ENCODE measurements around the gene FSCN2. TPM values are rescaled to one million over a fixed set of nuclear protein-coding genes. Genes with fewer than 3 reads are reported as not detected.

The FSCN2 gene
- total and polyA plus RNA-seq, 12 donors: 0.14 to 1.3 (median 0.45) TPM; not detected in 2

GRCh38 chr17:81535007-81535328 lies 6.8 kb downstream of the FSCN2 start:
- no peaks in the 10 kb centered on the region for H3K9me3 ChIP-seq
- no peak for TF ChIP-seq CTCF (IDR thresholded peaks at IDR 0.05)
- H3K4me3 ChIP-seq: no peak overlapping the region
- H3K27ac ChIP-seq: no peak overlapping the region
- intact Hi-C loops (cut with DNase I): loop anchor here in 3 of 10 donors (5.0 to 10.0 kb wide), 2 partner anchors 283 to 390 kb away; no protein-coding TSS in a partner anchor
- DNase-seq (no peak), ATAC-seq (no peak)
- 78 to 88% methylated on average over 5 of the region's 5 CpGs for WGBS, 2 donors
- peaks cover 3 to 18% (median 16%) of the 10 kb centered on the region in 9 donors for H3K4me1 ChIP-seq
- peaks cover 16 to 44% (median 40%) of the 10 kb centered on the region in 7 donors for H3K27me3 ChIP-seq
- H3K36me3 ChIP-seq: peaks cover 0 to 15% (median 3%) of the 10 kb centered on the region in 9 donors

GRCh38 chr17:81535480-81536298 lies 7.5 kb downstream of the FSCN2 start:
- no peak for ATAC-seq
- H3K27ac ChIP-seq: no peak overlapping the region
- H3K9me3 ChIP-seq: no peaks in the 10 kb centered on the region
- intact Hi-C loops (cut with DNase I): loop anchor here in 4 of 10 donors (2.0 to 10.0 kb wide), 3 partner anchors 283 to 391 kb away; no protein-coding TSS in a partner anchor
- WGBS, 2 donors: 41 to 56% methylated on average over 13 of the region's 13 CpGs
- peaks cover 0 to 22% (median 10%) of the 10 kb centered on the region in 9 donors for H3K36me3 ChIP-seq
- no peak for TF ChIP-seq CTCF (IDR thresholded peaks at IDR 0.05)
- peaks cover 16 to 44% (median 40%) of the 10 kb centered on the region in 7 donors for H3K27me3 ChIP-seq
- DNase-seq: no peak
- H3K4me1 ChIP-seq: peaks cover 3 to 18% (median 16%) of the 10 kb centered on the region in 9 donors
- no peak overlapping the region for H3K4me3 ChIP-seq

GRCh38 chr17:81536299-81537290 lies 8.4 kb downstream of the FSCN2 start:
- intact Hi-C loops (cut with DNase I): loop anchor here in 6 of 10 donors (1.0 to 10.0 kb wide), 4 partner anchors 283 to 392 kb away; no protein-coding TSS in a partner anchor
- Histone ChIP-seq H3K27me3 (peaks cover 16 to 44% (median 40%) of the 10 kb centered on the region in 7 donors), H3K4me1 (peaks cover 3 to 18% (median 16%) of the 10 kb centered on the region in 9 donors), H3K27ac (no peak overlapping the region), H3K9me3 (no peaks in the 10 kb centered on the region), H3K4me3 (no peak overlapping the region), H3K36me3 (peaks cover 0 to 31% (median 10%) of the 10 kb centered on the region in 9 donors)
- no peak for TF ChIP-seq CTCF (IDR thresholded peaks at IDR 0.05)
- no peak for DNase-seq
- 5 to 7% methylated on average over 80 to 89 of the region's 89 CpGs for WGBS, 2 donors
- ATAC-seq: peak in 4 of 8 donors; percentile 3 to 7 (median 6)
